NCI-H2227 (cell line): Measurements from ENCODE around the gene SLC13A5.
"Not testable (repeated sequence)": the region's sequence is repeated elsewhere in the genome, so short reads cannot be mapped to it uniquely, and the experiment has no call there.

ENCODE experiments used
- DNase-seq: peaks from one replicate; lab custom pipeline; 2025; ENCODE audit not compliant: unreplicated experiment; lab: John Stamatoyannopoulos, UW

SLC13A5 gene

GRCh38 chr17:6666557-6666956 is 46.6 kb downstream of the SLC13A5 start:
- no peak for DNase-seq

GRCh38 chr17:6666077-6666521 is 47.1 kb downstream of the SLC13A5 start:
- DNase-seq: peak; percentile 65

DNA sequence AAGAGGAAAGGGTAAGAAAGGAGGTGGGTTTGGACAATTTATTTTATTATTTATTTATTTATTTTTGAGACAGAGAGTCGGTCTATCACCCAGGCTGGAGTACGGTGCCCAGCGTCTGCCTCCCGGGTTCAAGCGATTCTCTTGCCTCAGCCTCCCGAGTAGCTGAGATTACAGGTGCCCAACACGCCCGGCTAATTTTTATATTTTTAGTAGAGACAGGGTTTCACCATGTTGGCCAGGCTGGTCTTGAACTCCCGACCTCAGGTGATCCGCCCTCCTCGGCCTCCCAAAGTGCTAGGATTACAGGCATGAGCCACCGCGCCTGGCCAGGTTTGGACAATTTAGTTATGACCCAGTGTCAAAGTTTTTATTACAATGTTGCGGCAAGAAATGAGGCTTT is 50.0 kb downstream of the SLC13A5 start:
- not testable (repeated sequence) for DNase-seq

GRCh38 chr17:6661464-6661848 is 51.7 kb downstream of the SLC13A5 start:
- DNase-seq: no peak

- no peak for DNase-seq
Observed at GRCh38 chr17:6660805-6661463, 52.2 kb downstream of the SLC13A5 start.

DNA sequence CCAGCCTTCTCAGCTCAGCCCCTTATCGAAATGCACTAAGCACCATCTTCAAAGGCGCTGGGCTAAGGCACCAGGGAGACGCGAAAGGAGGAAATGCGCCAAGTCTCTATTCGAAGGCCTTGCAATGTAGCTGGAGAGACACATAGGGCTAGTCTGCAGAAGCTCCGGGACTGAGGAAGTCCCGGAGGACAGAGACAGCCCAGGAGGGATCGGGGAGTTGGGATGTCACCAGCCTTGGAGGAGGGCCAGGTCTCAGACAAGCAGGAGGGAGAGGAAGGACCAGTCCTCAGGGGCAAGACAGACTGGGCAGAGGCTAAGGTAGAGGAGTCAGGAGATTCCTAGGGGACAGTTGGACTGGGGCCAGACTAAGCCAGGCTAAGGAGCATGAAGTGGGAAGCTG is 53.1 kb downstream of the SLC13A5 start:
- DNase-seq: no peak

- not testable (repeated sequence) for DNase-seq
Observed at GRCh38 chr17:6658411-6658810, 54.8 kb downstream of the SLC13A5 start.

DNA sequence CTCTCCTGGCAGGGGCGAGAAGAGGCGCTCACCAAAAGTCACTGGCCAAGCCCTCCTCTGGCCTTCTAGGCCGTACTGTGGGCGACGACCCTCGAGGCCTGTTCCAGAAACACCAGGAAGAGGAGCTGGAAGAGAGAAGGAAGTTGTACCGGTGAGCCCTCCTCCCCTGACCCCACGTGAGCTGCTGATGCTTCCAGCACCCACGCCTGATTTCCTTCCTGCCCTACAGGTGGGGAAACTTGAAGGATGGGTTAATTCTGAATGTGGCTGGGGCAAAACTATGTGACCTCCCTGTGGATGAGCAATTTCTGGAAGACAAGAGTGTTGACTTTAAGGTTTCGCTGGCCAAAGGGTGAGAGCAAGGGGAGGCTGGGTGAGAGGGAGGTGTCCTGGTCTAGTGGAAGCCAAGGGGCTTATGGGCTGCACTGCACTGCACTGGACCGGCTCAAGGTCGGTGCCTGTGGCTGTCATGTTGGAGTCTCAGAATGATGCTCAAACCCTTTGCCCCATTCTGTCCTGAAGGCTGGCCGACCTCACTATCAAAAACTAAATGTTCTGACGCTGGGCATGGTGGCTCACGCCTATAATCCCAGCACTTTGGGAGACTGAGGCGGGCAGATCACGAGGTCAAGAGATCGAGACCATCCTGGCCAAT is 55.4 kb downstream of the SLC13A5 start:
- no peak for DNase-seq

DNA sequence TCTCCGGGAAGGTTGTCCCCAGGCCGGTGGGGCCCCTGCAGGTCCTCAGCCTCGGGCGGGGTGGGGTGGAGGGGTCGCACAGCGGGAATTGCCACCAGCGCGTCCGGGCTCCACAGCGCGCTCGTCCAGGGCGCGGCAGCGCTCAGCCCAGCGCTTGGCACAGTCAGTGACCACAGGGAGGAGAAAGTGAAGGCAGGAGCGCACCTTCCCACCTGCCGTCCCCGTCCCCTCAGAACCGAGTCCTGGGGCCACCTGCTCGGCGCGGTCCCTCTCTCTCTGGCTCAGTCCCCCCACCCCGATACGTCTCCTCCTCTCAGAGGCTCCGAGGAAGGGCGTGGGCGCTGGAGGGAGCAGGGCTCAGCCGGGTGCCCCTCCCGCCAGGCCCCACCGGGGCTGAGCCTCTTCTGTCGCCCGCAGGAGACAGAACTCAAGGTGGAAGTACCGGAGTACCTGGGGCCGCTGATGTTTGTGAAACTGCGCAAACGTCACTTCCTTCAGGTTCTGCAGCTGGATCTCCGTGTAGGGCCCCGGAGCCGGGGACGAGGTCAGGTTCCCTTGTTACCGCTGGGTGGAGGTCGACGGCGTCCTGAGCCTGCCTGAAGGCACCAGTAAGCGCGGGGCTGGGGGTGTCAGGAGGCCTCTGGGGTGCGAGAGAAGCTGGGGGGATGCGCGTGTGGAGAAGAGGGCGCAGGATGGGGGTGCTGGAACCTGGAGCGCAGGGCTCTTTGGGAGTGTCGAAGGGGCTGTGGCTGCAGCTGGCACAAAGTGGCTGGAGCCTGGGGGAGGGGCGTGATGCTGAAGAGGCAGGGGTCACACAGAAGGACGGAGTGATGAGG is 56.2 kb downstream of the SLC13A5 start:
- DNase-seq: not testable (repeated sequence)

- not testable (repeated sequence) for DNase-seq
Observed at GRCh38 chr17:6655732-6656361, 57.3 kb downstream of the SLC13A5 start.

GRCh38 chr17:6654841-6655731 is 58.1 kb downstream of the SLC13A5 start:
- peak; percentile 58 for DNase-seq

- DNase-seq: peak; percentile 51
Observed at GRCh38 chr17:6651919-6652452, 61.2 kb downstream of the SLC13A5 start.

- DNase-seq: peak; percentile 92
Observed at GRCh38 chr17:6651354-6651918, 61.7 kb downstream of the SLC13A5 start, which contains the start of the genes C17orf100 and MED31. C17orf100 (plus strand) TSS chr17:6651762; CDS start chr17:6651914, 152 bp downstream. MED31 (minus strand) TSS chr17:6651605; CDS start chr17:6651528, 77 bp downstream.

GRCh38 chr17:6648181-6648580 is 65.0 kb downstream of the SLC13A5 start:
- no peak for DNase-seq

GRCh38 chr17:6643451-6644125 is 69.6 kb downstream of the SLC13A5 start:
- DNase-seq: no peak

- no peak for DNase-seq
Observed at GRCh38 chr17:6642592-6642991, 70.6 kb downstream of the SLC13A5 start.

GRCh38 chr17:6641247-6641863 is 71.8 kb downstream of the SLC13A5 start:
- DNase-seq: peak; percentile 12

GRCh38 chr17:6640536-6641246 is 72.5 kb downstream of the SLC13A5 start, which contains the start of the genes KIAA0753 and TXNDC17:
KIAA0753 (minus strand) TSS chr17:6640711; CDS start chr17:6635103, 5,608 bp downstream.
TXNDC17 (plus strand) TSS chr17:6641060; CDS start chr17:6641083, 23 bp downstream.
- peak; percentile 89 for DNase-seq
